Stimulated activated CD8-positive, alpha-beta memory T cell treated with anti-CD3 and anti-CD28 coated beads, Interleukin-12 subunit alpha, Interleukin-12 subunit beta, amount 100 ng/mL, for 1 hour (primary cell): Measurements from ENCODE around the gene SUN5.
"Not testable (repeated sequence)": the region's sequence is repeated elsewhere in the genome, so short reads cannot be mapped to it uniquely, and the experiment has no call there.

Experiments
- DNase-seq: peaks from one replicate; pipeline ENCODE4 v3.0.0-alpha.2; 2020; ENCODE audit warnings: low read depth

SUN5 gene

GRCh38 chr20:33004141-33004751 is at the start of gene SUN5:
SUN5 (minus strand) TSS chr20:33004433; CDS start chr20:33004340, 93 bp downstream.
- no peak for DNase-seq

- no peak for DNase-seq
Measured at GRCh38 chr20:33053291-33054106, 49.3 kb upstream of the SUN5 start, which contains the start of gene BPIFB3. BPIFB3 (plus strand) TSS chr20:33053903; CDS start chr20:33055436, 1,533 bp downstream.

- DNase-seq: no peak
Measured at GRCh38 chr20:33051333-33051732, 47.1 kb upstream of the SUN5 start.

- DNase-seq: no peak
Measured at GRCh38 chr20:33046412-33046811, 42.2 kb upstream of the SUN5 start.

GRCh38 chr20:33045129-33045721 is 41.0 kb upstream of the SUN5 start:
- not testable (repeated sequence) for DNase-seq

- DNase-seq: no peak
Measured at GRCh38 chr20:33043731-33044181, 39.5 kb upstream of the SUN5 start.

GRCh38 chr20:33042983-33043730 is 38.9 kb upstream of the SUN5 start:
- no peak for DNase-seq

GRCh38 chr20:33042430-33042829 is 38.2 kb upstream of the SUN5 start:
- no peak for DNase-seq

GRCh38 chr20:33038243-33038642 is 34.0 kb upstream of the SUN5 start:
- no peak for DNase-seq

- DNase-seq: no peak
Measured at GRCh38 chr20:33037456-33037855, 33.2 kb upstream of the SUN5 start.

GRCh38 chr20:33034901-33035492 is 30.8 kb upstream of the SUN5 start:
- DNase-seq: no peak

GRCh38 chr20:33034115-33034514 is 29.9 kb upstream of the SUN5 start:
- DNase-seq: no peak

- no peak for DNase-seq
Measured at GRCh38 chr20:33033381-33033780, 29.1 kb upstream of the SUN5 start.

- DNase-seq: no peak
Measured at GRCh38 chr20:33032555-33032954, 28.3 kb upstream of the SUN5 start.

GRCh38 chr20:33031531-33031930 is 27.3 kb upstream of the SUN5 start, which contains the start of gene BPIFB6:
BPIFB6 (plus strand) TSS chr20:33031648; CDS start chr20:33031648, 0 bp downstream.
- DNase-seq: no peak

- DNase-seq: no peak
Measured at GRCh38 chr20:33030569-33030968, 26.3 kb upstream of the SUN5 start.

GRCh38 chr20:33030076-33030475 is 25.8 kb upstream of the SUN5 start:
- no peak for DNase-seq

- no peak for DNase-seq
Measured at GRCh38 chr20:33028875-33029274, 24.6 kb upstream of the SUN5 start.

GRCh38 chr20:33027769-33028751 is 23.8 kb upstream of the SUN5 start:
- no peak for DNase-seq
